Stimulated activated CD4-positive, alpha-beta T cell treated with anti-CD3 and anti-CD28 coated beads, Interleukin-4, amount 100 ng/mL, for 1 hour (primary cell): Measurements from ENCODE around the gene WDR37.
"Not testable (repeated sequence)": the region's sequence is repeated elsewhere in the genome, so short reads cannot be mapped to it uniquely, and the experiment has no call there.

Source experiments
- DNase-seq: peaks from one replicate; pipeline ENCODE4 v3.0.0-alpha.2; 2020

WDR37 gene

DNA sequence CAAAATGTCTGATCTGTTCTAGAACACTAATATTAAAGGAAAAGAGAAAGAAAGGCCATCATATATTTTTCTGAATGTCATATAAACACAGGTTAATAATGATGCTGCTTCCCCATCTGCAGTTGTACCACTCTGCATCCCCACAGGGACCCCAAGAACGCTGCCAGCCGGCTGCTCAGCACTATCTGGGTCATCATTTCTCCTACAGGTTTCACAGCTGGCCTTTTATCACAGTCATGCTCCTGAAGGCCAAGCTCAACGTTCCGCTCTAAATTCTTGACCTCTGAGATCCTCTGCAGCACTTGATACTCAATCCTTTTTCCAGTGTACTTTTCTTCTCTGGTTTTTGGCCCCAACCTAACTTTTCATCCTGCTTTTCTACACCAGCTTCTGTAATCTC is 12.0 kb upstream of the WDR37 start:
- no peak for DNase-seq

DNA sequence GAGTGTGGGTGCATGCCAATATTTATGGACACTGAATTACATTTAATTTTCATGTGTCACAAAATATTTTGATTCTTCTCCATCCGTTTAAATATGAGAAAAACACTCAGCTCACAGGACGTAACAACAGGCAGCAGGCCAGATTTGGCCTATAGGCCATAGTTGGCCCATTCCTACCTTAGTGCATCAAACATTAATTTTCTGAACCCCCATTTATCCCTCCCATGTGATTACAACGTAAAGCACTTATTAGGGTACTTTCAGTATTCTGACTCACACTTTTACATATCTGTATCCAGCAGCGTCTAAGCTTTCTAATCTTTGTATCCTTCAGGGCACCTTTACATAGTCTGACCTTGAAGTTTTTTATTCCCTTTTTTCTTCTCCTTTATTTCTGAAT is 11.2 kb upstream of the WDR37 start:
- no peak for DNase-seq

DNA sequence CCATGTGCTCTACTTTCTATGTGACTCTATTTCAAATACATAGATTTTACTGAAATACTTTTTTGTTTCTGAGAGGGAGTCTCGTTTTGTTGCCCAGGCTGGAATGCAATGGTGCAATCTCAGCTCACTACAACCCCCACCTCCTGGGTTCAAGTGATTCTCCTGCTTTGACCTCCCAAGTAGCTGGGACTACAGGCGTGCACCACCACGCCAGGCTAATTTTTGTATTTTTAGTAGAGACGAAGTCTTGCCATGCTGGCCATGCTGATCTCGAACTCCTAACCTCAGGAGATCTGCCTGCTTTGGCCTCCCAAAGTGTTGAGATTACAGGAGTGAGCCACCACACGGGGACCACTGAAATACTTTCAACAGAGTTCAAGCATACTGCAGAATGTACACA is 10.8 kb upstream of the WDR37 start:
- DNase-seq = no peak

DNA sequence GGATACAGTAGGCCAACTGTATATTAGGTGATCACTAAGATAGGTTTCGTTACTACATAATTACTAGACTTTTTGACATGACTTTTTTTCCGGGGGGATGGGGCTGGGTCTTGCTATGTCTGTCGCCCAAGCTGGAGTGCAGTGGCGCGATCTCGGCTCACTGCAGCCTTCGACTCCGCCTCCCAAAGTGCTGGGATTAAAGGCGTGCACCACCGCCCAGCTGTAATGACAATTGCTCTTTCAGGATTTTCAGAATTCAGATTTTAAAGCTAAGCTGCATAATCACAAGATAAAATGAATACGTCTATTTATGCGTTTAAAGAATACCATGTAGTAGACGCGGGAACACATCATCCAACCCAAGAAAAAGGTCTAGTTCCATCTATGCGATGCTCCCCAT is 8.2 kb upstream of the WDR37 start:
- no peak for DNase-seq

DNA sequence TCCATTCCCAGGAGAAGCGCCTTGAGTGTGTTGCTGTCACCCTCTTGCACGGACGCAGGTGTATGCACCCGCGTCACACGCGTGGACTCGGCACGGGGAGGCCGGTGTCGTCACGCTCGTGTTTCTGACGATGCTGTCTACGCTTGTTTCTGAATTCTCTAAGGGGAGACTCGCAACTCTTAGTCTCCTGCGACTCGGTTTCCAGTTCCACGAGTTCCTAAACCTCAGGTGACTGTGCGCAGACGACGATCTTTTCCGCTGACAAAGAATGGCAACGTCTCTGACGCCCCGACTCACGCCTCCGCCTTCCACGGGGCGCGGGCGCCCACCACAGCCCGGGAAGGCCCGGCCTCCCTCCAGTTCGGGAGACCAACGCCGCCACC is 7.8 kb upstream of the WDR37 start:
- DNase-seq = no peak

DNA sequence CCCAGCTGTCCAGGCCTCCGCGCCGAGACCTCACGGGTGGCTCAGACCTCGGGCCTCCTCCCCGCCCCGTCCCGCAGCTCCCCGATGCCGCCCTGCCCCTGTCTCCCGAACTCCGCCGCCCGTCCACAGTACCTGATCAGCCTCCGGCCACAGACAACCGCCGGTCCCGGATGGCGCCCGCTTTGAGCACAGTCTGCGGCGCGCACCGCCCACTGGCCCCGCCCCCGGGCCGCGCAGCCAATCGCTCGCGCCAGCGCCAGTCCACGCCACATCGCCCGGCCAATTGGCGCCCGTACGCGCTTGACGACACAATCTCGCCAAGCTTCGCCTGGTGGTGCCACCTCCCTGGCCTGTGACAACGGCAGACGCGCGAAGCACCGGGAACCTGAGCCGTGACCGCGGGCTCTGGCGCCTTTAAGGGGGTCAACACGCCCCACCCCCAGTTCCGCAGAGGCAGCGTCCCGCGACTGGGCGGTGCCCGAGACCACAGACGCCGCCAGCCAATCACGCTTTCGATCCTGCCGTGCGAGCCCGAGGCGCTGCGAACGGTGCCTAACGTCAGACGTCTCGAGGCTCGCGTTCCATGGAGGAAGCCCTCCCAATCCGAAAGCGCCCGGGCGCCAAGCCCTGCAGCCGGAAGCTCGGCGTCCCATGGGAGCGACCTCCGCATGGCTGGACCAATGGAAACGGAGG is 7.3 kb upstream of the WDR37 start, which contains the start of gene IDI1:
TSS of gene IDI1 (minus strand) at position 388 of the 693 bp plus-strand sequence. CDS start at position 272, 116 bp downstream.
- peak; percentile 95 for DNase-seq

DNA sequence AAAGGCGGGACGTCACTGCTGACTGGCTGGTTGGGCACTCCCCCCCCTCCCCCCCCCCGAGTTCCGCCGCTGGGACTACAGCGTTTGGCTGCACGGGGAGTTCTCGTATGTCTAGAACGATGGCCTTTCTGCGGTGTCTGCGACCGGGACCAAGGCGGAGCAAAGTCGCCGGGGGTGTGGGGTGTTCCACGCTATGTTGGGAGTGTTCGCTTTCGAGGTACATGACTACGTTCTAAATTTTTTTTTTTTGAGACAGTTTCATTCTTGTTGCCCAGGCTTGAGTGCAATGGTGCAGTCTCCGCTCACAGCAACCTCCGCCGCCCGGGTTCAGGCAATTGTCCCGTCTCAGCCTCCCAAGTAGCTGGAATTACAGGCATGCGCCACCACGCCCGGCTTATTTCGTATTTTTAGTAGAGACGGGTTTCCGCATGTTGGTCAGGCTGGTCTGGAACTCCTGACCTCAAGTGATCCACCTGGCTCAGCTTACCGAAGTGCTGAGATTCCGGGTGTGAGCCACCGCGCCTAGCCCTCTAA is 6.7 kb upstream of the WDR37 start:
- no peak for DNase-seq

DNA sequence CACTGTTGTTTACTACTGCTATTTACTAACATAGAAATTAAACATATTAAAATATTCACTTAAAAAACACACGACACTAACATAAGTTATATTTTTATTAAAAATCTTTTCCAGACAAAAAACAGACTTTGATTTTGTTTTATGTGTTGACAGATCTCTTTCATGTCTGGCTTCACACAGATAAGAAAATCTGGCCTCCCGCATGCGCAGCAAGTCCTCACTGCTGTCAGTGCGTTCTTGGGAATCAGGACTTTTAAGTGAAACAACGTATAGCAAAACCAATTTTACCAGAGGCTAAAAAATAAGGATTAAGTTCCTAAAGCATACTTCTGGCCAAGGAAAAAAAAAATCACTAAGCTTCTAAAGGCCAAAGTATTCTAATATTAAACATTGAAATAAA is 6.0 kb upstream of the WDR37 start:
- DNase-seq = no peak

DNA sequence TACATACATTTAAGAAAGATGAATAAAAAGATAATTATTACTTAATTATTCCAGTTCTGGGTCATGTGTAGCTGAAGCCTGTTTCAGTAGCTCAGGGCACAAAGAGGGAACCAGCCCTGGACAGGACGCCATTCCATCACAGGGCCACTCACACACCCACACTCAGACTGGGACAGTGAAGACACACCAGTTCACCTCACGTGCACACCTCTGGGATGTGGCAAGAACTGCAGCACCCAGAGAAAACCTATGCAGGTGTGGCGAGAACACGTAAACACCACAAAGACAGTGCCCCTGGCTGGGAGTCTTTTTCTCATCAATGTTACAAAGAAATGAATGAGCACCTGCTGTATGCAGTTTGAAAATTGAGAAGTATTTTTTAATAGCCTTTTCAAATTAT is 5.6 kb upstream of the WDR37 start:
- no peak for DNase-seq

DNA sequence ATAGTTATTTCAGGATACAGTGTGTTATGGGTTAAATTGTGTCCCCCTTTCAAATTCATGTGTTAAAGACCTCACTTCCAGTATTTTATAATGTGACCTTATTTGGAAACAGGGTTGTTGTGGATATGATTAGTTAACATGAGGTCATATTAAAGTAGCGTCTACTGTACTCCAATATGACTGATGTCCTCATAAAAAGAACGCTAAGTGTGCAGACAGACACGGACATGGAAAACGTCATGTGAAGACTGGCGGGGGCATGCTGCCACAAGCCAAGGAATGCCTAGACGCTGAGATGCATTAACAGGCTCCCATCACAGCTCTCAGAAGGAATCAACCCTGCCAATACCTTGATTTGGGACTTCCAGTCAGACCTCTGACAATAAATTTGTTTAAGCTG is 1.5 kb upstream of the WDR37 start:
- no peak for DNase-seq

DNA sequence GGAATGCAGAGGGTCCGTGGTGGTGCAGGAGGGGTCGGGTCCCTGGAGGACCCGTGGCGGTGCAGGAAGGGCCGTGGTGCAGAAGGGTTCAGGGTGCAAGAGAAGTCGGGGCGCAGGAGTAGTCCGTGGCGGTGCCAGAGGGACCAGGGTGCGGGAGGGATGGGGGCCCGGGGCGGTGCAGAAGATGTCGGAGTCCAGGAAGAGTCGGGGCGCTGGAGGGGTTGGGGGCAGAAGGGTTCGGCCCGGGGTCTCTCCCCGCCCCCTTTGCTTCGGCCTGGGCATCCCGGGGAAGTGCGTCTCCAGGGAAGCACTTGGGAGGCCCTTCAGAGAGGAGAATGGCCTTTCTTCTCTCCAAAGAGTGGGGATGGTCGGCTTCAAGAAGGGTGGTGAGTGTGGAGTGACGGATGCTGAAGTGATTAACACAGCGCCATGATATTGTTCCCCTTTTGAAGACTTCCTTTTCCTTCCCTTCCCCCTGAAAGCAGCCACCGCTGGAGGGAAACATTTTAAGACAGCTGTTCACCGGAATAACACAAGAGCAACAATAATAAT is 997 bp downstream of the WDR37 start:
- DNase-seq = no peak

DNA sequence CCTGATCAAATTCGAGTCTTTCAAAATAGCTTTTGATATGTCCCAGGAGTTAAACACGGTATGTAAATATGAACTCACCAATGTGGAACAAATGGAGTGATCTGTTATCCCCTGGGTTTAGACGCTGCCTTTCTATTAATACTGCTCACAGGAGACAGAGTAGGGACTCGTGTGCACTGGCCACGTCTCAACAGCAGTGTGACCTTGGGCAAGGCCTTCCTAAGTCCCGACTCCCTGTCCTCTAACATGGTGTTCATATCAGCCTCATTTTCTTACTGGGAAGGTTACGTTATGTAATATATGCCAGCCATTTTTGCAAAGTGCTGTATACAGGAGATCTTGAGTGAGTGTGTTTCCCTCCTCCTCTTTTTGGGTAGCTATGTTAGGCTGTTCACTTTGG is 1.8 kb downstream of the WDR37 start:
- no peak for DNase-seq

DNA sequence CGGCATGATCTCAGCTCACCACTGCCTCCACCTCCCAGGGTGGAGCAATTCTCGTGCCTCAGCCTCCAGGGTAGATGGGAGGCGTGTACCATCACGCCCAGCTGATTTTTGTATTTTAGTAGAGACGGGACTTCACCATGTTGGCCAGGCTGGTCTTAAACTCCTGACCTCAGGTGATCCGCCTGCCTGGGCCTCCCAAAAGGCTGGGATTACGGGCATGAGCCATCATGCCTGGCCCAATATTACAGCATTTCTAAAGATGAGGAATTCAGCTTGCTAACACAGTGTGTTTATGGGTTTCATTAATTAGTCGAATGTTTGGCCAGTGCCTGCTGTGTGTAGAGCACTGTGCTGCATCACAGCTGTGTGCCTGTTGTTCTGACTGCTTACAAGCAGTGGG is 3.7 kb downstream of the WDR37 start:
- no peak for DNase-seq

DNA sequence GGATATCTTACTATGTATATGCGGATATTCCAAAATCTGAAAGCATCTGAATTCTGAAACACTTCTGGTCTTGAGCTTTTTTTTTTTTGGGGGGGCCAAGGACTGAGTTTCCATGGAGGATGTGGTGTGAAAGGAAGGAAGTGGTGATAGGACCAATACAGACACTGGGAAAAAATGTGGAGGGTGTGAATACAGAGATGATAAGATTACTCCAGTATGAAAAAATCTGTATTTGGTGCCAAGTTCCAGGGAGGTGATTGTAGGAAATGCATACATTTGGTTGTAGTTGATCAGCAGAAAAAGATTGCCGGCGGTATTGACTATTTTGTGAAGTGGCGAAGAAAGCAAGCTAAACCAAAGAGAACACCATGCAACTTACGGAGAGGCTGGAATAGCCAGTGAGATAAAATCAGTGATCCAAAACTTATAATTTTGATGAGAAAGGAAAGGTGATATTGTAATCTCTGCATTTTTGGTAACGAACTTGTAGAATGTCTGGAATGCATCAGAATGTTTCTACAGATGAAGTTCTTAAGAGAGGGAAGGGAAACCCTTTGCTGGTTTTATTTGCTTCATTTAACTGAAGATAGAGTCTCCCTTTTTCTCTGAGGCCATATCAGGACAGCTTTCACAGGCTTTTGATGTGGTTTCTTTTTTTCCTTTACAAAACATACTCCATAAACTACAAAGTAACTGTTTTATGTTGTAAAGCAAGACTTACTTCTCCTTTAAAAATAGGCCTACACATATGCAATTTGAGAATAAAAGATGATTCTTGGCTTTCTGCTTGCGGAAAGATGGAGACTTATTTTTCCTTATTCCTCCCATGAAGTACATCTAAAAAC is 6.0 kb downstream of the WDR37 start:
- DNase-seq = no peak

DNA sequence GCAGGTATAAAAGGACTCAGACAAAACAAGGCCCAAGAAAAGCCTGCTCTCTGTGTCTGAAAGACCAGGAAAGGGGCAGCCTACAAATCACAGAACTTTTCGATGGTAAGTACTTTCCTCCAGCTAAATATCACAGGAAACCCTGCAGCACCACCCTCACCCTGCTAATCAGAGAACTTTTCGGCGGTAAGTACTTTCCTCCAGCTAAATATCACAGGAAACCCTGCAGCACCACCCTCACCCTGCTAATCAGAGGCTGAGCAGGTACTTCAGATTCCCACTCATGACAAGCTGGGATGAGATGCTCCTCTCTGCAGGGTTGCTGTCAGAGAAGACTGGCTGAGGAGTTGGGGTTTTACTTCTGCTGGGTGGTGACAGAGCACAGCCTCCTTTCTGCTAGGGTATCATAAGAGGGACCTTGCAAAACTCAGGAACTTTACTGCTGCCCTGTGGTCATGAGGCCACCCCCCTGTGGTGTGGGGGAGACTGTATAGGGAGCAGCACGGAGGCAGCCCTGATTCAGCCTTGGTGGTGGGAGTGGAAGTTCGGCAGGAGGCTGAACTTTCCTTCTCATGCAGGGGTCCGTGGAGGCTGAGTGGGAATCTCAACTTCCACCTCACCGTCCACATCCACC is 7.2 kb downstream of the WDR37 start:
- no peak for DNase-seq

DNA sequence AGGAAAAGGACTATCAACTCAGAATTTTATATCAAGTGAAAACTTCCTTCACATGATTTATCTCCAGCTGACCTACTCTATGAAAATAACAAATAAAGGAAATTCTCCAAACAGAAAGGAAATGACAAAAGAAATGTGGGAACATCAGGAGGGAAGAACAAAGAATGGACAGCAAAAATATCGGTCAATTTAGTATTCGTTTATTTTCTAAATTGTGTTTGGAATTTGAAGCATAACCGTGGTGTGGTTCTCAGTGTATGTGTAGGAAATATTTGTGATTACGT is 8.7 kb downstream of the WDR37 start:
- no peak for DNase-seq

DNA sequence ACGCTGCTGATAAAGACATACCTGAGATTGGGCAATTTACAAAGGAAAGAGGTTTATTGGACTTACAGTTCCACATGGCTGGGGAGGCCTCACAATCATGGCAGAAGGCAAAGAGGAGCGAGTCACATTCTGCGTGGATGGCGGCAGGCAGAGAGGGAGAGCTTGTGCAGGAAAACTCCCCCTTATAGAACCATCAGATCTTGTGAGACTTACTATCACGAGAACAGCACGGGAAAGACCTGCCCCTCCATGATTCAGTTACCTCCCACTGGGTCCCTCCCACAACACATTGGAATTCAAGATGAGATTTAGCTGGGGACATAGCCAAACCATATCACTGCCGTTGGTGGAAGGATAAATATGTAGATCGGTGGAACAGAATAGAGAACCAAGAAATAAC is 10.5 kb downstream of the WDR37 start:
- not testable (repeated sequence) for DNase-seq

DNA sequence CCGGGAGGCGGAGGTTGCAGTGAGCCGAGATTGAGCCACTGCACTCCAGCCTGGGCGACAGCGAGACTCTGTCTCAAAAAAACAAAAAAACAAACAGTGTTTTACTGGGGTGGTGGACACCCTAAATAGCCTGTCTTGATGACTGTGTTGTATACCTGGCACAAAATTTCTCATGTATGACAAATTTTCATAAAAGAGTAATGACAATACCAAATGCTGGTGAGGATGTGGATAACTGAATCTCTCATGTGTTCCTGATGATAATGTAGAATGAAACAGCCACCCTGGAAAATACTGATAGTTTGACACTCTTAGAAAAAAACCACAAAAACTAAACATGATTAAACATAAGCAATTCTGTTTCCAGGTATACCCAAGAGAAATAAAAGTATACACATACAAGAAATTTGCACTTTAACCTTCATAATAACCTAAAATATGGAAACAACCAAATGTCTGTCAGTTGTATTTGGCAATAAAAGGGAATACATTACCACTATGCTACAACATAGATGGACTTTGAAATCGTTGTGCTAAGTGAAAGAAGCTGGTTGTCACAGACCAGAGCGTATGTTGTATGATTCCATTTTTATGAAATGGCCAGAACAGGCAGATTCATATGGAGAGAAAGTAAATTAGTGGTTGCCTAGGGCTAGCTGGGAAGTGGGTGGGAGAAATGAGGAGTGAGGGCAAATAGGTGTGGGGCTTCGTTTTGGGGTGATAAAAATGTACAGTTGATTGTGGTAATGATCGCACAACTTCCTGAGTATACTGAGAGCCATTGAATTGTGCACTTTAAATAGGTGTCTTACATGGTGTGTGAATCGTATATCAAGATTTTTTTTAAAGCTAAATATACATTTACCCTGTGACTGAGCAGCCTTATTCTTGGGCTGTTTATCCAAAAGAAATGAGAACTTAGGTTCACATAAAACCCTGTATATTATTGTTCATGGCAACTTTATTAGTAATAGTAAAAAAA is 12.5 kb downstream of the WDR37 start:
- no peak for DNase-seq

DNA sequence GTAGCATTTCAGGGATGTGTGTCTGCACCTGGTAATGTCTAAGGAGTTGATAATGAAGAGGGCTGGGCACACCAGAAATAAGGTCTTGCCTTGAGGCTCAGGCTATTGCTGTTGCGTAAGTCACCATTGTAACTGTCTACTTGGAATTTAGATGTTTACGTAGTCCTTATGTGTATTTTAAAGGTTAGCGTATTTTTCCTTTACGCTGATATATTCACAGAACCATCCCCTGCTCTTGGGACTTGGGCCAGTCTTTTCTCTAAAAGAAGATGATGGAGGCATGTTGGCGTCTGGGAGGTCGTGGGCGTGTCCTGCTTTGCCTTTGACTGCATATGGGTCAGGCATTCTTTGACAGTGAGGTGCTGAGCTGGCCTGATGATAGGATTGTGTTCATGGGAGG is 14.7 kb downstream of the WDR37 start:
- DNase-seq = no peak

DNA sequence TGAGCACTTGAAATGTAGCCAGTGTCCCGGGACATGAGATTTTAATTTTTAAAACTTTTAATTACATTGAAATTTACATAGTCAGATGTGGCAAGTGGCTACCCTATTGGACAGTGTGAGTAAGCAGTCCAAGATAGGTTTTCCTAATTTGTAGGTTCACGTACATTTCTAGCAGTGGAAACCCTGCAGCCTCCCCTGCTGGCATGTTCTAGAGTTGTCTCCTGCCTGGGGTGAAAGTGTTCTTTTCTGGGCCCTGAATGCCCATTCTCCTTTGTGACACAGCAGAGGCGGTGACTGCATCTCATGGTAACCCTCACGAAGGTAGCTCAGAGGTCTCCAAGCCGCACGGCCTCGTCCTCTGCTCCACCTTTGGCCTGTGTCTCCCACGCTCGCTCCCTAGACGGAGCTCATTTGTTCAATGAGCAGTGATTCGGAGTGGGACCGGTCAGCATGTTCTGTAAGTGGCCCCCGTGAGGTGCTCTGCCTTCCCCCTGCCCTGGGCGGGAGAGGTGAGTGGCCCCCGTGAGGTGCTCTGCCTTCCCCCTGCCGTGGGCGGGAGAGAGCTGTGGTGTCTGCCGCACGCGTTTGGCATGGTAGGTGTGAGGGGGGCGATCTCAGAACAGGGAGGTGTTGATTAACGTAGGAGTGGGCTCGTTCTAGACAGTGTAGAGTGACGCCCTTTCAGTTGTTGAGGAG is 18.0 kb downstream of the WDR37 start:
- DNase-seq = no peak

DNA sequence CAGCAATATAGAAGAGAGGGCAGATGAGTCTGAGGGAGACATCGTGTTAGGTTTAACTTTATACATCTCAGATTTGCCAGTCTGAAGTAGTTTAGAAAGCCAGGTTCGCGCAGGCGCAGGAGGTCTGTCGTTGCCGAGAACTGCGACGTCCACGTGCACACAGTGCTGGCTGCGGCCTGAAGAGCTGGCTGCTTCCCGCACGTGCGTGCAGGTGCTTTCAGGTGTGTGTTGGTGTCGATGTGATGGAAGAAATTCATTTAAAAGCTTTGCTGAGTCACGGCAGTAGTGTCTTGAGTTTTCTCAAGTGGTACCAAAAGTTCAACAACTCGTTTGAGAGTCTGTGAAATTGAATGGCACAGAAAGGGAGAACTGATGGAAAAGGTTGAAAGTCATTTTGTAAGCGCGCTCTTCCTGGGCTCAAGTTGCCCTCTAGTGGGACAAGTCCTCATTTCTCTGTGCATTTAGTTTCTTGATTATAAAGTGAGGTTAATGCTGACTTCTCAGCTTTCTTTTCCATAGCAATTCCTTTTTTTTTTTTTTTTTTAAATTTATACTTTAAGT is 18.6 kb downstream of the WDR37 start:
- DNase-seq = no peak
